Mesenchymal stem cell (in vitro differentiated cells and primary cell): ENCODE data around the gene SLC1A2.

Experiments used
- DNase-seq: peaks from one replicate; pipeline ENCODE4 v3.0.0-alpha.2; 2013
- H2AFZ ChIP-seq: one replicate; pipeline ENCODE4 v1.6.1; 2013; ENCODE audit warnings: low read depth, mild to moderate bottlenecking, control low read depth, inconsistent platforms, low read length, moderate library complexity
- H2AK5ac ChIP-seq: 2 replicates; pipeline ENCODE4 v1.6.1; 2013; ENCODE audit warnings: low read length, moderate library complexity, mild to moderate bottlenecking, inconsistent platforms; ENCODE audit not compliant: severe bottlenecking
- H2BK120ac ChIP-seq: one replicate; pipeline ENCODE4 v1.6.1; 2013; ENCODE audit warnings: low read depth, mild to moderate bottlenecking, inconsistent platforms, low read length, moderate library complexity
- H2BK12ac ChIP-seq, 2 experiments: one replicate each; pipeline ENCODE4 v1.6.1; 2013; ENCODE audit warnings: inconsistent platforms in 2 of 2, low read length in 2 of 2, mild to moderate bottlenecking in 2 of 2, moderate library complexity in 2 of 2, control low read depth in 1 of 2
- H2BK15ac ChIP-seq: one replicate; pipeline ENCODE4 v1.6.1; 2013; ENCODE audit warnings: mild to moderate bottlenecking, low read depth, inconsistent platforms; ENCODE audit not compliant: poor library complexity, severe bottlenecking
- H2BK5ac ChIP-seq: 2 replicates; pipeline ENCODE4 v1.6.1; 2013; ENCODE audit warnings: low read depth, mild to moderate bottlenecking, low read length, control low read depth, inconsistent platforms; ENCODE audit not compliant: poor library complexity, severe bottlenecking
- H3K14ac ChIP-seq, 2 experiments: one replicate each; pipeline ENCODE4 v1.6.1; 2013; ENCODE audit warnings: inconsistent platforms in 2 of 2, low read length in 2 of 2, control low read depth in 1 of 2, mild to moderate bottlenecking in 1 of 2, moderate library complexity in 1 of 2
- H3K18ac ChIP-seq, 2 experiments: one replicate each; pipeline ENCODE4 v1.6.1; 2013; ENCODE audit warnings: inconsistent platforms in 2 of 2, low read length in 2 of 2, control low read depth in 1 of 2, low read depth in 1 of 2, mild to moderate bottlenecking in 1 of 2
- H3K23ac ChIP-seq, 2 experiments: one replicate each; pipeline ENCODE4 v1.6.1; 2013; ENCODE audit warnings: inconsistent platforms in 2 of 2, low read length in 2 of 2, mild to moderate bottlenecking in 2 of 2, moderate library complexity in 2 of 2, control low read depth in 1 of 2
- H3K27ac ChIP-seq: 2 replicates; pipeline ENCODE4 v1.5.1; 2013; ENCODE audit warnings: mild to moderate bottlenecking, moderate library complexity, low read length, control low read depth, inconsistent platforms; ENCODE audit not compliant: poor library complexity, severe bottlenecking
- H3K27me3 ChIP-seq, 2 experiments: 2 replicates each; pipeline versions ENCODE4 v1.6.1 to v1.7.0; 2013; ENCODE audit warnings: low read length in 2 of 2, mild to moderate bottlenecking in 2 of 2, moderate library complexity in 2 of 2, control low read depth in 1 of 2, inconsistent platforms in 1 of 2; ENCODE audit not compliant: control insufficient read depth in 1 of 2, insufficient read depth in 1 of 2
- H3K36me3 ChIP-seq, 2 experiments: 2 replicates each; pipeline versions ENCODE4 v1.6.1 to v1.7.0; 2013; ENCODE audit warnings: low read length in 2 of 2, control low read depth in 1 of 2, inconsistent platforms in 1 of 2, low read depth in 1 of 2, mild to moderate bottlenecking in 1 of 2; ENCODE audit not compliant: insufficient read depth in 2 of 2, control insufficient read depth in 1 of 2
- H3K4ac ChIP-seq, 2 experiments: one replicate each; pipeline ENCODE4 v1.6.1; 2013; ENCODE audit warnings: inconsistent platforms in 2 of 2, low read length in 2 of 2, mild to moderate bottlenecking in 2 of 2, moderate library complexity in 2 of 2, control low read depth in 1 of 2, low read depth in 1 of 2
- H3K4me1 ChIP-seq: 2 replicates; pipeline ENCODE4 v1.6.1; 2013; ENCODE audit warnings: low read depth, low read length, control low read depth; ENCODE audit not compliant: control insufficient read depth, insufficient read depth
- H3K4me2 ChIP-seq: 2 replicates; pipeline ENCODE4 v1.6.1; 2013; ENCODE audit warnings: low read length, mild to moderate bottlenecking, inconsistent platforms; ENCODE audit not compliant: poor library complexity, severe bottlenecking
- H3K4me3 ChIP-seq, 2 experiments: 2 replicates each; pipeline versions ENCODE4 v1.5.1 to v1.7.0; 2013; ENCODE audit warnings: low read length in 2 of 2, mild to moderate bottlenecking in 2 of 2, control low read depth in 1 of 2, low read depth in 1 of 2; ENCODE audit not compliant: insufficient read depth in 1 of 2
- H3K79me1 ChIP-seq: replicated peaks from 2 replicates; pipeline ENCODE4 v1.6.1; 2013; ENCODE audit warnings: mild to moderate bottlenecking, control low read depth, low read length, inconsistent platforms; ENCODE audit not compliant: poor library complexity, severe bottlenecking
- H3K9ac ChIP-seq: 2 replicates; pipeline ENCODE4 v1.7.0; 2013; ENCODE audit warnings: mild to moderate bottlenecking, low read length, moderate library complexity
- H3K9me3 ChIP-seq: 2 replicates; pipeline ENCODE4 v1.7.0; 2013; ENCODE audit warnings: mild to moderate bottlenecking, low read length; ENCODE audit not compliant: control insufficient read depth
- H4K8ac ChIP-seq: one replicate; pipeline ENCODE4 v1.6.1; 2013; ENCODE audit warnings: inconsistent platforms, mild to moderate bottlenecking, low read length, moderate library complexity
- H4K91ac ChIP-seq: one replicate; pipeline ENCODE4 v1.6.1; 2013; ENCODE audit warnings: mild to moderate bottlenecking, low read length, inconsistent platforms
- WGBS: methylation state at CpG from one replicate; pipeline ENCODE4 v1.1.7; 2013; ENCODE audit warnings: mixed read lengths; 5-methylcytosine and 5-hydroxymethylcytosine counted together

SLC1A2 gene

GRCh38 chr11:35321532-35322317 is 97.6 kb downstream of the SLC1A2 start:
- Histone ChIP-seq H3K9ac (peak overlapping the region; percentile 76), H3K23ac (no peak overlapping the region), H2AFZ (no peak overlapping the region), H2BK120ac (no peak overlapping the region), H3K27me3 (no peaks in the 10 kb centered on the region), H3K79me1 (no peaks in the 10 kb centered on the region), H3K9me3 (no peaks in the 10 kb centered on the region), H3K14ac (no peak overlapping the region), H2AK5ac (no peak overlapping the region), H2BK15ac (no peak overlapping the region), H4K8ac (peak overlapping the region; percentile 7), H3K18ac (no peak overlapping the region), H3K4me3 (no peak overlapping the region), H3K36me3 (peaks cover 0 to 6% of the 10 kb centered on the region in 2 experiments), H2BK5ac (no peak overlapping the region), H4K91ac (no peak overlapping the region), H3K4me1 (no peaks in the 10 kb centered on the region), H3K27ac (no peak overlapping the region), H3K4me2 (no peak overlapping the region), H2BK12ac (no peak overlapping the region), H3K4ac (no peak overlapping the region)
- no peak for DNase-seq
- 78% methylated on average over 11 of the region's 11 CpGs for WGBS

GRCh38 chr11:35321111-35321510 is 98.2 kb downstream of the SLC1A2 start:
- Histone ChIP-seq H3K27ac (no peak overlapping the region), H3K4me3 (no peak overlapping the region), H3K4me2 (no peak overlapping the region), H3K18ac (no peak overlapping the region), H2AK5ac (no peak overlapping the region), H3K36me3 (peaks cover 0 to 13% of the 10 kb centered on the region in 2 experiments), H4K8ac (no peak overlapping the region), H3K4me1 (no peaks in the 10 kb centered on the region), H2BK5ac (no peak overlapping the region), H3K27me3 (no peaks in the 10 kb centered on the region), H3K14ac (no peak overlapping the region), H3K9me3 (no peaks in the 10 kb centered on the region), H2BK12ac (no peak overlapping the region), H3K4ac (no peak overlapping the region), H4K91ac (no peak overlapping the region), H3K9ac (peak overlapping the region; percentile 76), H2BK15ac (no peak overlapping the region), H2AFZ (no peak overlapping the region), H2BK120ac (no peak overlapping the region), H3K23ac (no peak overlapping the region), H3K79me1 (no peaks in the 10 kb centered on the region)
- 100% methylated on average over 1 of the region's 2 CpGs for WGBS
- DNase-seq: no peak

DNA sequence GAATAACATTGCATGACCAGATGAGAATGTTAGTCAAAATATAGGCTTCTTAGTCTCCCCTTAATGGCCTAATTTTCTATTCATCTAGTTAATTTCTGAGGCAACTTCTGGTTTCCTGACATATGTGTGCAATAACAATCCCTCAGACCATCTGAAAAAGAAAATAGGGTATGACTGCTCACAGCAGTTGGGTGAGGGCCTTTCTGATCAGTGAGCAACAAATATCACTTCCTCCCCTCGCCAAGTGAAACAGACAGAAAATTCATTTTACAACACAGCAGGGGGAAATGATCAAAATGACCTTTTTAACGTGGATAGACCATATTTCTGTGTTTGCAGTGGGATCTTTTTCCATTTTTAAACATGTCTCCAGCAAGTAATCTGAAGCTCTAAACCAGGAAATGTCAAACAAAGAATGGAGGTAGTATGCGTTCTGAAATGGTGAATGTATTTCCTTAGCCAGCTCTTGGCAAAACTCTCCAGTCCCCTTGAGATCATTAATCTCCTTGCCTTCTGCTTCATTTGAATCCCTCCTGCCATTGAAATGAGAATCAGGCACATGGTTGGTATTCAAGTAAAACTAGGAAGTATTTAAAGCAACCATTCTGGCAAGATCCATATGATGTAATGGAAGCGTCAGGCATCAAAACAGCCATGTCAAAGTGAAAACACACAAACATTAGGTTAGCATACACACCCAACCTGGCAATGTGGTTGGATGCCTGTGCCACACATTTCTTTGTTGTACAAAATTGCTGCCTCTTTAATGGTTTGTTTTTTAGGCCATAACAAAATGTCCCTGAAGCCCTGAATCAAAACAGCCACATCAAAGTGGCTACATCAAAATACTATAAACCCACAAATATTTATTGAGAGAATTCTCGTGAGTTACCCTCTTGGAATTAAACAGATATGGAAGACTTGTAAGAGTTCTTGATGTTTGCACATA is 100.1 kb downstream of the SLC1A2 start:
- H3K4ac ChIP-seq: no peak overlapping the region
- WGBS: 88% methylated on average over 2 of the region's 5 CpGs
- no peak overlapping the region for H2BK5ac ChIP-seq
- no peak overlapping the region for H3K9ac ChIP-seq
- no peaks in the 10 kb centered on the region for H3K4me1 ChIP-seq
- H3K14ac ChIP-seq: no peak overlapping the region
- no peak overlapping the region for H2AFZ ChIP-seq
- H3K18ac ChIP-seq: no peak overlapping the region
- no peak overlapping the region for H3K4me2 ChIP-seq
- no peak overlapping the region for H3K4me3 ChIP-seq
- no peak overlapping the region for H2BK12ac ChIP-seq
- no peak overlapping the region for H2BK120ac ChIP-seq
- no peak overlapping the region for H3K27ac ChIP-seq
- peaks cover 0 to 22% of the 10 kb centered on the region in 2 experiments for H3K36me3 ChIP-seq
- no peak overlapping the region for H2BK15ac ChIP-seq
- no peak for DNase-seq
- no peak overlapping the region for H4K91ac ChIP-seq
- no peaks in the 10 kb centered on the region for H3K79me1 ChIP-seq
- no peak overlapping the region for H2AK5ac ChIP-seq
- no peak overlapping the region for H3K23ac ChIP-seq
- H3K27me3 ChIP-seq: no peaks in the 10 kb centered on the region
- no peaks in the 10 kb centered on the region for H3K9me3 ChIP-seq
- no peak overlapping the region for H4K8ac ChIP-seq

DNA sequence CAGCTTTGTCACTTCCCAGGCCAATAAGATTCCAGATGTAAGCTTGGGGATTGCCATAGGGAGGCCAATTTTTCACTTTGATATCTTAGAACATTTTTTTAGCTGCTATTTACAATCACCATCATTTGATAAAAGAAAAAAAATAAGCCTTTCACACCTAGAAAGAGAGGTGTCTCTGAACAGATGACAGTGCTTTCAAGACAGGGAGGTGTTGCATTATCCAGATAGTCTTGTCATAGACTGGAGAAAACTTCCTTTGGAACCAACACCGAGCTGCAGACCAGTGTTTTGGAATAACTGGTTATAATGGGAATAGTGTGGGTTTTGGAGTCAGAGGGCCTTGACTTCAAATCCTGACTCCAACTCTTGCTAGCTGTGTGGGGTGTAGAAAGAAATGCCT is 101.0 kb downstream of the SLC1A2 start:
- no peak overlapping the region for H3K4ac ChIP-seq
- no peak overlapping the region for H2BK120ac ChIP-seq
- WGBS: 82% methylated on average over 1 of the region's 1 CpG
- no peak overlapping the region for H3K9ac ChIP-seq
- no peak overlapping the region for H2AK5ac ChIP-seq
- H4K91ac ChIP-seq: no peak overlapping the region
- H3K4me1 ChIP-seq: no peaks in the 10 kb centered on the region
- no peak overlapping the region for H2BK12ac ChIP-seq
- no peak overlapping the region for H3K14ac ChIP-seq
- no peaks in the 10 kb centered on the region for H3K79me1 ChIP-seq
- no peak overlapping the region for H2BK5ac ChIP-seq
- no peak overlapping the region for H3K4me3 ChIP-seq
- H3K27me3 ChIP-seq: no peaks in the 10 kb centered on the region
- no peak for DNase-seq
- no peak overlapping the region for H2AFZ ChIP-seq
- H3K23ac ChIP-seq: no peak overlapping the region
- H2BK15ac ChIP-seq: no peak overlapping the region
- H3K9me3 ChIP-seq: no peaks in the 10 kb centered on the region
- no peak overlapping the region for H3K27ac ChIP-seq
- no peak overlapping the region for H3K18ac ChIP-seq
- H3K4me2 ChIP-seq: no peak overlapping the region
- H4K8ac ChIP-seq: no peak overlapping the region
- H3K36me3 ChIP-seq: peaks cover 0 to 31% of the 10 kb centered on the region in 2 experiments
